Left renal cortex interstitium (tissue), 4 donors: ENCODE results near the gene RUFY1. TPM values are rescaled to one million over a fixed set of nuclear protein-coding genes. Genes with fewer than 3 reads are reported as not detected.
A peak's percentile ranks its signal among the peaks of the same experiment; 100 is the strongest.
"Not testable (repeated sequence)": the region's sequence is repeated elsewhere in the genome, so short reads cannot be mapped to it uniquely, and the experiment has no call there.

ENCODE experiments used
- DNase-seq, 4 donors: peaks; one replicate each; pipeline ENCODE4 v3.0.0-alpha.2; 2013; ENCODE audit warnings: low read depth in 4 of 4, low spot score in 2 of 4, missing footprints in 1 of 4
- polyA plus RNA-seq, 4 donors: library from polyadenylated mRNA; unstranded; fragments of 120-200 nt; gene quantifications; one replicate each; pipeline ENCODE4 v1.2.1, GENCODE V29; 2013; ENCODE audit not compliant: insufficient read length in 4 of 4

Gene RUFY1
- polyA plus RNA-seq, 4 donors = 72.4 to 95.4 (median 87.6) TPM

GRCh38 chr5:179534431-179534830 is 15.9 kb upstream of the RUFY1 start:
- DNase-seq = no peak

- DNase-seq = no peak
Observed at GRCh38 chr5:179536676-179537075, 13.7 kb upstream of the RUFY1 start.

- DNase-seq = no peak
Observed at GRCh38 chr5:179542170-179542569, 8.2 kb upstream of the RUFY1 start.

- DNase-seq = not testable (repeated sequence)
Observed at GRCh38 chr5:179543275-179543674, 7.1 kb upstream of the RUFY1 start.

- no peak for DNase-seq
Observed at GRCh38 chr5:179553006-179553405, 2.7 kb downstream of the RUFY1 start.

- DNase-seq = no peak
Observed at GRCh38 chr5:179553875-179554274, 3.5 kb downstream of the RUFY1 start.

GRCh38 chr5:179554981-179555380 is 4.6 kb downstream of the RUFY1 start:
- DNase-seq = no peak

GRCh38 chr5:179558261-179558799 is 8.0 kb downstream of the RUFY1 start:
- DNase-seq = not testable (repeated sequence)

- DNase-seq = peak in 2 of 4 donors; percentile 54 to 66
Observed at GRCh38 chr5:179558932-179559283, 8.6 kb downstream of the RUFY1 start.

GRCh38 chr5:179559284-179560252 is 9.2 kb downstream of the RUFY1 start:
- peak; percentile 92 to 98 (median 96) for DNase-seq

- no peak for DNase-seq
Observed at GRCh38 chr5:179564526-179564925, 14.2 kb downstream of the RUFY1 start.

- DNase-seq = no peak
Observed at GRCh38 chr5:179568721-179569120, 18.4 kb downstream of the RUFY1 start.

- no peak for DNase-seq
Observed at GRCh38 chr5:179572386-179572785, 22.0 kb downstream of the RUFY1 start.

- DNase-seq = no peak
Observed at GRCh38 chr5:179577286-179577960, 27.1 kb downstream of the RUFY1 start.

- no peak for DNase-seq
Observed at GRCh38 chr5:179585941-179586401, 35.6 kb downstream of the RUFY1 start.

- DNase-seq = no peak
Observed at GRCh38 chr5:179588166-179588565, 37.8 kb downstream of the RUFY1 start.

GRCh38 chr5:179595916-179596315 is 45.6 kb downstream of the RUFY1 start:
- DNase-seq = no peak

- no peak for DNase-seq
Observed at GRCh38 chr5:179596421-179596820, 46.1 kb downstream of the RUFY1 start.

- no peak for DNase-seq
Observed at GRCh38 chr5:179599100-179599499, 48.7 kb downstream of the RUFY1 start.

GRCh38 chr5:179599566-179599965 is 49.2 kb downstream of the RUFY1 start:
- no peak for DNase-seq

GRCh38 chr5:179599973-179600372 is 49.6 kb downstream of the RUFY1 start:
- DNase-seq = no peak
